ENCODE results near the gene CTSZ.

DNA sequence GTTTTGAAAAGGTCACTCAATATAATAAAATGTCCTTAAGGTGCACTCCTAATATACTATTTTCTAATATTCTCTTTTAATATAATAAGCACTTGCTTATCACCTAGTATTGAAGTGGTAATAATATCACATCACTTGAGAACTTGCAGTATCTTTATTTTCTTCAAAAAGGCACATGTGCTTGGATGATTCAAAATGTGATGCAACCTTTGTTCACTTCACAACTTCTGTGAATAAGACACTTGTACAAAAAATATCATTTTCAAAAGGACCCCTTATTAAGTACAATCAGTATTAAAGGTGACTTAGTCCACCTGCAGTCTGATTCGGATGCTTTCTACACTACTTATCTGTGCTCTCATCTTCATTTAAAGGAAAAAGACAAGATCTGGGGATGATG, 32.2 kb upstream of the CTSZ start:
- no peak for TF ChIP-seq POLR2AphosphoS5 (IDR thresholded peaks at IDR 0.05; ENCODE audit: low read depth, low read length)
- TF ChIP-seq POLR2A (IDR thresholded peaks at IDR 0.05; ENCODE audit: low read depth, low read length): no peak
- TF ChIP-seq TAF1 (IDR thresholded peaks at IDR 0.05; ENCODE audit: borderline replicate concordance, low read depth, low read length): no peak

Data from GM12892 (cell line).